Mammary epithelial cell (primary cell): ENCODE data around the gene TRIM8.

Experiments used
- EZH2 ChIP-seq: IDR thresholded peaks from 2 replicates; pipeline ENCODE4 v1.6.1; 2012; ENCODE audit warnings: low read length, inconsistent platforms, borderline replicate concordance
- TF ChIP-seq, protein P1 (sequence below), 2 donors: IDR thresholded peaks in 1 of 2; conservative IDR thresholded peaks in 1 of 2; 2 replicates each; pipeline ENCODE4 v1.5.1; 2011 to 2012; ENCODE audit warnings: inconsistent platforms in 2 of 2, low read length in 2 of 2, mild to moderate bottlenecking in 2 of 2, control low read depth in 1 of 2, low read depth in 1 of 2; ENCODE audit not compliant: insufficient read depth in 1 of 2; ENCODE audit errors: extremely low read depth in 1 of 2

DNA sequence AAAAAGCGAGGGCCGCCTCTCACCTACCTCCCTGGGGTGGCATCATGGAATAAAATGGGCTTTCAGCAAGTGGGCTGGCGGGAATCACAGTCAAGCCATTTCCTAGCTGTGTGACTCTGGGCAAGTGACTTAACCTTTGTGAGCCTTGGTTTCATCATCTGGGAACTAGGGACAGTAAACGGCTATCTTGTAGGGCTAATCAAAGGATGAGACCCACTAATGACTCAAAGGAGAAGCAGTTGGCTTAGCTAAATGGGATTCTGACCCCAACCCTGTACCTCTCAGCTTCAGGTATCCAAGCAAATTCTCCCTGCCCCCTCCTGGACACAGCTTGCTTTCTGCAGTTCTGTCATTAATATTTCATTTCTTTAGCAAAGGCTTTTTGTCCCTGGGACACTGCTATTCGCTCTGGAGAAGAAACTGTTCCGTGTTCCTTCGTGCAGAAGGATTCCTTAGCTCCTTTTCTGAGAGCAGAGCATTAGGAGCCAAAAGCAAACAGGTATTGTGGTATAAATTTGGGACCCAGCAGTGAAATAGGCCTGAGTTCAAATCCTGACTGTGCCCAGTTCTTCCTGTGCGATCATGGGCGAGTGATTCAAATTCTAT is 25.9 kb downstream of the TRIM8 start:
- TF ChIP-seq, protein P1, sequence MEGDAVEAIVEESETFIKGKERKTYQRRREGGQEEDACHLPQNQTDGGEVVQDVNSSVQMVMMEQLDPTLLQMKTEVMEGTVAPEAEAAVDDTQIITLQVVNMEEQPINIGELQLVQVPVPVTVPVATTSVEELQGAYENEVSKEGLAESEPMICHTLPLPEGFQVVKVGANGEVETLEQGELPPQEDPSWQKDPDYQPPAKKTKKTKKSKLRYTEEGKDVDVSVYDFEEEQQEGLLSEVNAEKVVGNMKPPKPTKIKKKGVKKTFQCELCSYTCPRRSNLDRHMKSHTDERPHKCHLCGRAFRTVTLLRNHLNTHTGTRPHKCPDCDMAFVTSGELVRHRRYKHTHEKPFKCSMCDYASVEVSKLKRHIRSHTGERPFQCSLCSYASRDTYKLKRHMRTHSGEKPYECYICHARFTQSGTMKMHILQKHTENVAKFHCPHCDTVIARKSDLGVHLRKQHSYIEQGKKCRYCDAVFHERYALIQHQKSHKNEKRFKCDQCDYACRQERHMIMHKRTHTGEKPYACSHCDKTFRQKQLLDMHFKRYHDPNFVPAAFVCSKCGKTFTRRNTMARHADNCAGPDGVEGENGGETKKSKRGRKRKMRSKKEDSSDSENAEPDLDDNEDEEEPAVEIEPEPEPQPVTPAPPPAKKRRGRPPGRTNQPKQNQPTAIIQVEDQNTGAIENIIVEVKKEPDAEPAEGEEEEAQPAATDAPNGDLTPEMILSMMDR (conservative IDR thresholded peaks at IDR 0.05 in 1 of 2, IDR thresholded peaks at IDR 0.05 in 1 of 2; ENCODE audit: extremely low read depth in 1 of 2, insufficient read depth in 1 of 2, low read depth in 1 of 2, low read length in 2 of 2), result no peak
- TF ChIP-seq EZH2, result no peak
